Neutrophil (primary cell): Measurements from ENCODE around the gene C19orf67.

ENCODE experiments used
- H3K27ac ChIP-seq: fragments of 200-600 bp; sonication (generic); 2 replicates; pipeline ENCODE4 v1.5.1; 2016; ENCODE audit warnings: mild to moderate bottlenecking, moderate library complexity
- H3K27me3 ChIP-seq: fragments of 200-600 bp; sonication (generic); 2 replicates; pipeline ENCODE4 v1.6.0; 2016; ENCODE audit warnings: mild to moderate bottlenecking
- H3K36me3 ChIP-seq: fragments of 200-600 bp; sonication (generic); 2 replicates; pipeline ENCODE4 v1.5.1; 2017
- H3K4me1 ChIP-seq, 2 experiments: fragments of 200-600 bp in 1 of 2; sonication (generic) in 1 of 2; 1 replicate in 1 of 2; 2 replicates in 1 of 2; pipeline versions ENCODE4 v1.5.1 to v1.6.1; 2013 to 2016; ENCODE audit warnings: low read depth in 1 of 2, low read length in 1 of 2, mild to moderate bottlenecking in 1 of 2, moderate library complexity in 1 of 2; ENCODE audit not compliant: control insufficient read depth in 1 of 2, insufficient read depth in 1 of 2
- H3K4me3 ChIP-seq, 2 experiments: fragments of 200-600 bp in 1 of 2; sonication (generic) in 1 of 2; 1 replicate in 1 of 2; 2 replicates in 1 of 2; pipeline ENCODE4 v1.5.1; 2013 to 2016; ENCODE audit warnings: low read depth in 1 of 2, low read length in 1 of 2, mild to moderate bottlenecking in 1 of 2, moderate library complexity in 1 of 2
- H3K9me3 ChIP-seq: fragments of 200-600 bp; sonication (generic); 2 replicates; pipeline ENCODE4 v1.5.1; 2016
- CTCF ChIP-seq: fragments of 200-600 bp; sonication (generic); IDR thresholded peaks from 2 replicates; pipeline ENCODE4 v1.5.1; 2016; ENCODE audit warnings: antibody characterized with exemption

The C19orf67 gene

GRCh38 chr19:14093117-14093823, 7.7 kb upstream of the C19orf67 start:
- no peak overlapping the region for H3K27ac ChIP-seq
- peaks cover 17 to 20% of the 10 kb centered on the region in 2 experiments for H3K4me1 ChIP-seq
- peaks cover 54% of the 10 kb centered on the region for H3K36me3 ChIP-seq
- TF ChIP-seq CTCF, result no peak
- no peak overlapping the region for H3K4me3 ChIP-seq
- H3K9me3 ChIP-seq, result no peaks in the 10 kb centered on the region
- H3K27me3 ChIP-seq, result peaks cover 6% of the 10 kb centered on the region

GRCh38 chr19:14091813-14092462, 6.4 kb upstream of the C19orf67 start:
- H3K4me1 ChIP-seq, result peaks cover 17 to 20% of the 10 kb centered on the region in 2 experiments
- H3K27me3 ChIP-seq, result peaks cover 6% of the 10 kb centered on the region
- TF ChIP-seq CTCF, result no peak
- H3K27ac ChIP-seq, result no peak overlapping the region
- no peaks in the 10 kb centered on the region for H3K9me3 ChIP-seq
- H3K4me3 ChIP-seq, result peak overlapping the region; percentile 58 to 63
- H3K36me3 ChIP-seq, result peaks cover 41% of the 10 kb centered on the region

DNA sequence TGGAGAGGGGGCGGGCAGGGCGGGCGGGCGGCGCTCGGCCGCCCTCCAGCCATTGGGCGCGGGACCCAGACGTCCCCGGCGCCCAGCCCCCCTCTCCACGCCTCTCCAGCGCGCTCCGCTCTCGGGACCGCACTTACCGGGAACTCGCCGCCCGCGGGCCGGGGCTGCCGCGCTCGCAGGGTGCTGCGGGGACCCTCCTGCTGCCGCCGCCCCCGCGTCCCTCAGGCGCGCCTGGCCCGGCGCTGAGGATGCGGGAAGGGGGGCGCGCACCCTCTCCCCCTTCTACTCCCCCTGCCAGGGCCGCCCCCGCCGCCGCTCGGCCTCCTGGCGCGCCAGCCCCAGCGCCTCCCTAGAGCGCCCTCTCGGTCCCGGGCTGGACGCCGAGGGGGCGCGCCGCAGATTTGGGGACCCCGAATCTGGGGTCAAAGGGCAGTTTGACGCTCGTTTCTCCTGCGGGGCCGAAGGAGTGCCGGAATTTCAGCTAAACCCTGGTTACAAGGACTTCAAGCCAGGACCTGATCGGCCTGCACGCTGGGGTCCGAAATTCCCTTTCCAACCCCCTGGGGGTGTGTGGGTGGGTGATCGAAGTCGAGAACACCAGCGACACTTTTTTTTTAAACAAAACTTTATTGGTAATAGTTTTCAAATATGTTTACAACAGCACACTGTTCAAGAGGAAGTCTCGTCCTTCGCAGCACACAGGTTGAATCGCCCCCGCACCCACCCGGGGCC, 5.7 kb upstream of the C19orf67 start:
- Histone ChIP-seq H3K9me3 (no peaks in the 10 kb centered on the region), H3K27me3 (peaks cover 6% of the 10 kb centered on the region), H3K27ac (peak overlapping the region; percentile 47)

GRCh38 chr19:14090509-14091080, 5.0 kb upstream of the C19orf67 start, which contains the start of gene SAMD1:
Gene SAMD1 (minus strand): TSS chr19:14090751.
- Histone ChIP-seq H3K36me3 (peaks cover 27% of the 10 kb centered on the region), H3K27me3 (peaks cover 6% of the 10 kb centered on the region), H3K9me3 (no peaks in the 10 kb centered on the region), H3K4me1 (peaks cover 17 to 20% of the 10 kb centered on the region in 2 experiments), H3K4me3 (peak within 1 kb of the TSS; percentile 63 to 64), H3K27ac (peak within 1 kb of the TSS; percentile 47)
- TF ChIP-seq CTCF, result no peak

More for the DNA sequence above, 5.7 kb upstream of the C19orf67 start:
- no peak for TF ChIP-seq CTCF
- peak overlapping the region; percentile 58 to 63 for H3K4me3 ChIP-seq
- peaks cover 34% of the 10 kb centered on the region for H3K36me3 ChIP-seq
- H3K4me1 ChIP-seq, result peaks cover 17 to 20% of the 10 kb centered on the region in 2 experiments
